CD1c-positive myeloid dendritic cell (primary cell): ENCODE results near the gene CHCHD3.

Experiments
- DNase-seq: peaks from one replicate; pipeline ENCODE4 v3.0.0-alpha.2; 2016; ENCODE audit errors: extremely low spot score

Gene CHCHD3

DNA sequence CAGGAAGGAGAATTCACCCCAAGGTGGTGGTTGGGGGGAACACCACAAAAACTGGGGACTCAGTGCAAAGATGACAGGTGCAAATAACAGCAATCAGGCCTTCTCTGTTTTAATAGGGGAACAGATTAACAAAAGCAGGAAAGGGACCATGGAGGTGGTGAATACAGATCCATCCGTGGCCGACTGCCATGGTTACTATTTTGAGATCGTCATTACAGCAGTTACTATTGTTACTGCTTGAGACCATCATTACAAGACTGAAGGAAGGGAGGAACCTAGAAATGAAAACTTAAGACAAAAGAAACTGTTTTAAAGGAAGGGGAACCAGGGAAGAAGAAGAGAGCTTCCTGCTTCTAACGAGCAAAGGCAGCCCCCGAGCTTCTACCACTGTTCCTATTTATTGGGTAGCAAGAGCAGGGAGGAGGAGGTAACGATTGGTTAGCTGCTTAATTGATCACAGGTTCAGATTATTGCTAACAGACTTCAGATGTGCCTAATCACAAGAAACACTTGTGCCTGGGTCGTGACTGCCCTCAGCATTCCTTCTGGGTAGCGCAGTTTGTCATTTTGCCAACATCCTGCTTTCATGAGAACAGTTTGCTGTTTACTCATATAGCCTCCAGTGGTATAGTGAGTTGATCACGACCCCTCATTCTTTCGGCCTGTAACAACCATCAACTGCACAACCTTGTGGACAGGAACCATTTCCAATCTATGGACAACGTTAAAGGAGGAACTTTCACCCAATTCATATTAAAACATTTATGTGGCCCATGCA, 216.3 kb downstream of the CHCHD3 start:
- no peak for DNase-seq

DNA sequence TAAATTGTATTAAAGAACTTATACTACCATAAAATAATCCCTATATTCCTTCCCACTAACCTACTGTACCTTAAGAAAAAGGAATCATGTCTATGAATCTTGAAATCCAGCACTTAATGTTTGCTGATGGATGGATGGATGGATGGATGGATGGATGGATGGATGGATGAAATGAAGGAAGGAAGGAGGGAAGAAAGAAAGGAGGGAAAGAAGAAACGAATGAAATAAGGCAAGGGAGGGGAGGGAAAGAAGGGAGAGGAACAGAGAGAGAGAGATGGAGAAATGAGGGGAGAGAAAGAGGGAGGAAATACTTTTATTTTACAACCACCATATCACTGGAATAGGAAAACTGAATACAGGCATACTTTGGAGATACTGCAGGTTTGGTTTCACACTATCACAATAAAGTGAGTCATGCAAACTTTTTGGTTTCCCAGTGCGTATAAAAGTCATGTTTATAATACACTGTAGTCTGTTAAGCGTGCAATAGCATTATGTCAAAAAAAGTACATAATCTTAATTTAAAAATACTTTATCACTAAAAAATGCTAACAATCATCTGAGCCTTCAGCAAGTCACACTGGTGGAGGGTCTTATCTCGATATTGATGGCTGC, 219.8 kb downstream of the CHCHD3 start:
- DNase-seq = no peak

DNA sequence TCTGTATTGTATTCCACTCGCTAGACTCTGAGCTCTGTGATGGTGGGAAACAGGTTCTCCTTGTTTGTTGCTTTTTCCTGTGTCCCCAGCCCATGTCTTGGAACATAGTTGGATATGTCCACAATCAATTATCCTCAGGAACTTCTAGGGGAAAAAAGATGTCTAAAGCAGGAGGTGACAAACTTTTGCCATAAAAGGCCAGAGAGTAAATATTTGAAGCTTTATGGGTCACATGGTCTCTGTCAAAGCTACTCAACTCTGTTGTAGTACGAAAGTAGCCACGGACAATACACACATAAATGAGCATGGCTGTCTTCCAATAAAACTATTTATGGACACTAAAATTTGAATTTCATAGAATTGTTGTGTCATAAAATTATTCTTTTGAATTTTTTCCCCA, 220.5 kb downstream of the CHCHD3 start:
- DNase-seq = no peak

DNA sequence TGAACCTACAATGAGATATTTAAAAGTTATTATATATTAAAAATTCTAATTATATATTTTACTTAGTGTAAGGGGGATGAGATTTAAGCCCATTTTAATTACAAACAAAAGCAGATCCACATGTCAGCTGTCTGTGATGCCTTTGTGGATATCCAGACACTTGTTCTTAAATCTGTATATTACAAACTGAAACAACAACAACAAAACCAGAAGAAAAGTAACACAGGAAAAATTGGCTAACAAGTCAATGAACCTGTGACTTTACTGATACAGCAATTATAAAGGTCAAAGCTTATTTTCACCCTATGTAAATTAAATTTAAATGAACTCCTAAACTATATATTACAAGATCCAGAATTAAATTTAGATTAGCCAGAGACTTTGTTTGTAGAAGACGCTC, 222.7 kb downstream of the CHCHD3 start:
- DNase-seq = no peak

DNA sequence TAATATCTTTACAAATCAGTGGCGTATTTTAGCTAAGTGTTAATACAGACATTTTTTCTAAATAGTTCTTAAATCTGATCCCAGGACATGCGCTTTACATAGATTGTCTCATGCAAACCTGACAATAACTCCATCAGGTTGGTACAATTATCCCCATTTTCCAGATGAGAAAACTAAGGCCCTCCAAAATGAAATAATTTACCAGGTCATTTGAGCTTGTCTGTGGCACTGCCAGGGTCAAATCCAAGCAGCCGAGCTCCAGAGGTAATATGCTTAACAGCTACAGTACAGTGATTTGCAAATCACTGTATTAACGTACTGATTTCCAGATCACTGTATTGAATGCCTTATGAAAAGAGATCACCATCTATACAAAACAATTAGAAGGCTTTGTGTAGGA, 223.1 kb downstream of the CHCHD3 start:
- DNase-seq = no peak

DNA sequence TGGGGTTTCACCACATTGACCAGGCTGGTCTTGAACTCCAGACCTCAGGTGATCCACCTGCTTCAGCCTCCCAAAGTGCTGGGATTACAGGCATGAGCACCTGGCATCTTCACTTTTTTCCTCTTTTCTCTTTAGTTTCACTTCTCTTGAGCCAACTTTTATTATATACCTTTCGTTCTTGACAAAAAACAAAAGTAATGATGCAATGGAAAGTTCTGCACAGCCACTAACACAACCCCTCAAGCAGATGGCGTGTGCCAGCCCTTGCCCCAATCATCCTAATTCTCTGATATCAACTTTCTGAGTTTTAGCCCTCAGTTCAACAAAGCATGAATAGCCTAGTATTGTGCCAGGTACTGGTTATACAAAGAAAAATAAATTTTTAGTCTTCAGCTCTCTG, 223.6 kb downstream of the CHCHD3 start:
- no peak for DNase-seq

DNA sequence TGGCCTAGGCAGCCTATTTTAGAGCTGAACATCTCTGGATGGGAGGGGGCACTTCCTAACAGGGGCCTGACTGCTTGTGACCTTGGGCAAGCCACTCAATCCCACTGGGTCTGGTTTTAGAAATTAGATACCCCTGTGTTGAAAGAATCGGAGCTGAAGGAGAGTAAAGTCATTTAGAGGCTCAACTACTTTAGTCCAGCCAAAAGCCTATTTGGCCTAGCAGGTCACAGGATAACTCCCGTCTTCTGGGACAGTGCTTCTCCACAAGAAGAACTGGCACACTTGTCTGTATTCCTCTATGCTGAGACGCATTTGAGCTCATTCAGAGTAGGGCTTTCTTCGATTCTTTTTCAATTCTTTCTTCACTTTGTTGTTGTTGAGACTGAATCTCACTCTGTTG, 224.2 kb downstream of the CHCHD3 start:
- DNase-seq = no peak

DNA sequence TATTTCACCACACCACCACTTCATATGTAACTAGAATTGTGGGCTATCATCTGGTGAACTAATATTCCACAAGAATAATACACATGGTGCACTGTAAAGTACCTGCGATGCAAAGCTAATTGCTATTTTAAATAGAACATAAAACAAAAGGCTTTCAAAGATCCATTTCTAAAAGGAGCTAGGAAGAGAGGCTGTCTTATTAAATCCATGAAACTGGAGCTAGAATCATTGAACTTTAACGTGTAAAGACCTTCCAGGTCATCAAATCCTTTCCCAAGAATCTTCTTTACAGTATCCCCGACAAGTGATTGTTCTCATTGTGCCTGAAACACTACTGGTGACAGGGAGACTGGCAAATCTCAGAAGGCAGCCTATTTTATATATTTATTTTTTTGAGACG, 224.9 kb downstream of the CHCHD3 start:
- DNase-seq = no peak

DNA sequence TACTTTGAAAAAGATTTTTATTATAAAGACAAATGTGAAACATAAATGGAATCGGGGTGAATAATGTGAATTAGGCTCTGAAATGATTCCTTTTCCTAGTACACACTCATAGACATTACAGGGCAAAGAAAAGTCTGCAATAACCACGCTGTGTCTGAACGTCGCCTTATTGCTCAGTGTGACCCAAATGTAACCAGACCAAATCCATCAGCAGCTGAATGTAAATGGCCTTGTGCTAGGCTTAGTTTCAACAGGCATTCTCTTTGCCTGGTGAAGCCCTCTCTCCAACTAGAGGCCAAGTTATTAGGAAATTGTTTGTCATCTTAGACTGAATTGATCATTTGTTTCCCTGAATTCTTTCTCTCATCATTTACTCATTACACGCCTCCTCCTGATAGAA, 225.5 kb downstream of the CHCHD3 start:
- no peak for DNase-seq

DNA sequence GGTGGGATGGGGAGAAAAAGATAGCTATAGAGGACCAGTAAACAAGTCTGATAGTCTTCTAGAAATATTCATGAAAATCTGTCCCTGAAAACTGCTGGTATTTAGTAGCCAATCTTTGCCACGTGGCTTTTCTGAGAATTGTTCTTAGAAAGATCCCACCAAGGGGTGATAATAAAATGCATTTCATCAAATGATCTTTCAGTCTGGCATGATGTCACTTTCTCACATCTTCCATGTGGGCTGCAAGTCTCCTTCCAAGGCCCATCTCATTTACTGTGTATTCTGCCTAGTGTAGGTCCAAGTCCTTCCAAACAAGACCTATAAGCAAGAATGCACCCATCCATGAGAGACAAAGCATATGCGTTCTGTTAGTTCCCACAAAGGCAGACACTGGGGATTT, 226.0 kb downstream of the CHCHD3 start:
- DNase-seq = no peak

DNA sequence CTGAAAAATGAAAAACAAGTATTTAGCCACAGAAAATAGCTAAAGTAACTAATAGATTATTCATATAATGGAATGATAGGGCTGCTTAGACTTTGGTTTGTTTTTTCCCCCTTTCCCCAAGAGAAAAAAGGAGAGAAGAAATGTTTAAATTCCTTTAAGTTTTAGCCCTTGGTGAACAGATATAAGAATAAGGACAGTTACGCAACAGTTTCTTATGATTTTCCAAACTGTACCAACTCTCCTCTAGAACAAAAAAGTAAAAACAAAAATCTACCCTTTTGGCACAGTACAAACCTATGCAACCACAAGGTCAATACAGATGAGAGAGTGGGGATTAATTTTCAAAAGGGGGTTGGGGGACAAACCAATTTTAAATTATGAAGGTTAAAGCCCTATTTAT, 227.7 kb downstream of the CHCHD3 start:
- DNase-seq = no peak

DNA sequence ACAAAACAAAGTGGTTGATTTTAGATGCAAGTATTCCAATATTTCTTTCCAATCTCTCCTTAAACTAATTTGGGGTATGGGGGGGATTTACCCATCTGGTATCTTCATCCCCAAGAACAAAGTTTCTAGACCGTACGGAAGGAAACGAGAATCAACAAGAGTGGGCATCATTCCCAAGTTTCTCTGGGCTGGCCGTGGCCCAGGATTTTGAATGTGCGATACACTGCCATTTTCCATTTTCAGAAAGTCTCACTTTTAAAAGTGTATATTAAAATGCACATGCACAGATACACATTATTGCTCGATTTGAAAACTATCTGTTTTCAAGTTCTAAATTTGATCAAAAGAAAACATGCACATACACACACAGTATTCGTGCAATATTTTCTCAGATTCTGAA, 234.5 kb downstream of the CHCHD3 start:
- no peak for DNase-seq

DNA sequence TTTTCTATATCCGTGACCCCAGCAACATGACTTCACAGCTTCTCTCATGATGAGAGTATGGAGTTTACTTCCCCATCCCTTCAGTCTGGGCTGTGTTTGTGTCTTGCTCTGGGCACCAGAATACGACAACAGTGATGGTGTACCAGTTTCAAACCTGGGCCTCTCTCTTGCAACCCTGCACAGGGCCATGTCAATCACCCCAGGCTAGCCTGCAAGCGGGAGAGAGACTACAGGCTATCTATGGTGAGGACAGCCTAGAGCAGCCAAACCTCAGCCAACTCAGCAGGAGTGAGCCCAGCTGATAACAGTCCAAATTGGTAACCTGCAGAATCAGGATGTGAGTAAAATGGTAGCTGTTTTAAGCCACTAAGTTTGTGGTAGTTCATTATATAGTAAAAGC, 235.8 kb downstream of the CHCHD3 start:
- DNase-seq = no peak

DNA sequence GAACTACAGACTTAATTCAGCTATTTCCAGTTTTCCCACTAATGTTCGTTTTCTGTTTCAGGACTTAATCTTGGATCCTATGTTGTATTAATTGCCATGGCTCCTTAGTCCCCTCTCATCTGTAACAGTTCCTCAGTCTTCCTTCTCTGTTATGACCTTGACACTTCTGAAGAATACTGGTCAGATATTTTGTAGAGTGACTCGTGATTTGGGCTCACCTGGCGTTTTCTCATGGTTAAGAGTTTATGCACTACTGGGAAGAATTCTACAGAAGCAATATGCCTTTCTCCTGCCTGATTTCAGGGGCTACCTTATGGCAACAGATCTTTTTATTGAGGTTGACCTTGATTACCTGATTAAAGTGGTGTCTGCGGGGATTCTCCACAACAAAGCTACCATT, 239.4 kb downstream of the CHCHD3 start:
- DNase-seq = no peak

DNA sequence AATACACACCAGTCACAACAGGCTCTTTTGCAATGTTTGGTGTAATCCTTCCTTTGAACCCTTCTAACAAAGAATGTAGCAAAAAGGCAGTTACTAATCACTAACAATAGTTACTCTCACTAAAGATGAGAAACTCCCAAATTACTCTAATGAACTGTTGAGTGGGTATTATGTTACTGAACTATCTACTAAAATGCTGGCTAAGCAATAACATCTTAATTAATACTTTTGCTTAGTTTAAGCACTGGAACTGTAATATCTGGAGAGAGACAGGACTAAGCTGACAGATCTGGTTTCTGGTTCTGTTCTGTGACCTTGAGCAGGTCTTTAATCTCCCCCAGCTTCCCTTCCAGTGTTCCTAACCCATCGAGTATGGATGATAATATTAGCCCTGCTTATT, 241.7 kb downstream of the CHCHD3 start:
- no peak for DNase-seq

DNA sequence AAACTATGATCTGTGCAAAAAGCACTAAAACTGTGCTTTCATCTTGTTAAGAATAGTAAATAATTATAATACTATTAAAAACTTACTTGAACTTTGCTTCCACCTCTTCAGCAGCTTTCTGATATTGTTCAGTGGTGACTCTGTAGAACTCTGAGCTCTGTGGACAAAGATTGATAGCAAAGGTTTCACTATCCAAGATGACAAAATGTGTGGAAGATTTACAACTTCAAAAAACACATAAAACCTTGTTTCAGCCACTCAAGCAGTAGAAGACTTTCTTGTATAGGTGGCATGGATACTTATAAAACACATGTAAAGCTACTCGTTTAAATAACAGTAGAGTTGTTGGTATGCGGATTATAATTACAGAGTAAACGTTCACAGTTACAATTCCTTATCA, 243.6 kb downstream of the CHCHD3 start:
- no peak for DNase-seq

DNA sequence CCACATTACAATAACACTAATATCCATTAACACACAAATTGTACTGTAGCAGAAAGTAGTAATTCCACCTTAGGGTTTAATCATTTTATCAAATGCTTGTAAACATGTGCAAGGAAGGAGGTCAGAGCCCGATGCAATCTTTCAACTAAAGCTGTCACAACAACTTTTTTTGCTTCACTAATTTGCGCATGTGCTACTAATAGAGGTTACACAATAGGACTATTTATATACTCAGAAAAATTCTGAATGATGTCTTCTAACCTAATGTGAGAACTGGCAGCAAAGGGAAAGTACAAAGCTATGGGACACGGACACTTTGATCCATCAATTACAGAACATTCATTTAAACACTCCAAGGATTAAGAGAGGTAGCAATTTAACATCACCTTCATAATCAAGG, 244.4 kb downstream of the CHCHD3 start:
- DNase-seq = no peak

DNA sequence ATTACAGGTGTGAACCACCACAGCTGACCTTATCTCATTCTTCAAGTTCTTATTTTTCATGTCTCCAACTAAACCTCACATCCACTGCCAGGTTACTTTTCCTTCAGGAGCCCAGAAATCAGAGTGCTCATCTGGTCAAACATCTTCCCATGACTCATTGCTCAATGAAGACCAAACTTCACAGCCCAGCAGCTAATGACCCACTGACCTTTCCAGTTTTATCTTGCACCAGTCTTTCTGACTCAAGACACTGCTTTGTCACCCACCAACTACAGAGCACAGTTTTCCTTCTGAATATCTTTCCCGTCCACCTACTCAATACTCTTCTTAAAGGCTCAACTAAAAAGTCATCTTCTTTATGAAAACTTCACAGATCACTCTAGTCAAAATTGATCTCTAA, 245.1 kb downstream of the CHCHD3 start:
- no peak for DNase-seq

DNA sequence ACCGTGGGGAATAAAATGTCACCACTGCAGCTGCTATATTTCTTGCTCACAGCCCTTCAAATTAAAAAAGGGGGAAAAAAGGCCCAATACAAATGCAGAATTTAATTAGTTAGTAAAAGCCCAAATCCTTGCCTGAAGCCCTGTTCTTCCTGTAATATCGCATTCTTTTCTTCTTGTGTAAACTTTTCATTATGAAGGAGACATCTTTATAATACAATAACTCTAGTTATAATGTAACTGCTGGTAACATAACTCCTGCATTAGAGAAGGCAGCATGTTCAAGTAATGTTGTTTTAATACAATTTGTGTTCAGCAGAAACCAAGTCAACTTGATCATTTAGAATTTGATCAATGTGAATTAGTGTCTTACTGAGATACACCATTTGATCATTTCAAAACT, 250.9 kb downstream of the CHCHD3 start:
- DNase-seq = no peak

DNA sequence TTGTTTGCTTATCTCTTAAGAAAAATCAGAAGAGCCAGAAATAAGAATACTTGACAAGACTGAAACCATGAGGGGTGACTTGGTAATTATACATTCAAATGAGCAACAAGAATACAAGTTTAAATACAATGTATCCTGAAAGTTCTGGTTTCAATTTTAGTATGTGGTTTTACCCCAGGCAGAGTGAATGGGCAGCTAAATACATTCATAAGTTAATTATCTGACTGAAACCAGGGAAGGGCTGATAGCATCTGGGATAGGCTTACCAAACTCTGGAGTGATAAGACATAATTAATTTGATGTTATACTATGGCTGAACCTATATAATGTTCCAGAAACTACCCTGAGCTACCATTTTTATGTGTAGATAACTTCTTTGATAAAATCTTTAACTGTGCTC, 253.4 kb downstream of the CHCHD3 start:
- DNase-seq = no peak

DNA sequence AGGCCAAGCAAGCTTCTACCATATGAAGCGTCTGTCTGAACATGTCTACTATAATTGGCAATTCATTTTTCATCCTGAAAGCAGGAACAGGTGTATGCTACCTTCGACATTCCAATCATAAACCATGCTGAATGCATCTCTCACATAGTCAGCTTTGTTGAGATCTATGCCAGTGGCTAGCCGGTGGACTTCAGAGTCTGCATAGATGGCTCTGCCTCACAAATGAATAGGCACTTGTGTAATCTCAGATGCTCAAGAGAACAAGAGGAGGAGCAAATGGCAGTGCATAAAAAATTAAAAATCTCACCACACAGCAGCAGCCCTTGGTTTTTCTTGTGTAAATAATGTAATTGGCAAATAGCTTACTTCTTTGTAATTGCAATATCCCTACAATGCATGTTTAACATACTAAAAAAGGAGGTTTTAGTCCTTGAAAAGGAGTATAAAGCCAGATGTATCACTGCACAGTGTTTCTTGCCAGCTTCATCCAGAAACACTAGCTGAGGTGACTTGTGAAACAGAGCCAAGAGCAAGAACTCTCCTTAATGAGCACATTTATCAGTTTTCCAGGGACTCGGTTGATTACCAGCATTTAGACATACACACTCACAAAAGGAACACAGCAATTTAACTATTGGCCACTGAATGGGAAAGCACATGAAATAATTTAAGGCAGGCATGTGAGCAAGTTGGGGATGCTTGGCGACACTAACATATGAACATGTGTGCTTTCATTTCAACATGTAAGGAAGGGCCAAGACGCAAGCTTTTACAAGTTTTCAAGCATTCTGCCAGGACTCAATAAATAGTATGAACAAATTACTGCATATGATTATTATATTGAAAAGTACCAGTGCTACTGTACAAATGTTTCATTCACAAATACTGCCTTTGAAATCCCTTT, 255.7 kb downstream of the CHCHD3 start:
- no peak for DNase-seq

DNA sequence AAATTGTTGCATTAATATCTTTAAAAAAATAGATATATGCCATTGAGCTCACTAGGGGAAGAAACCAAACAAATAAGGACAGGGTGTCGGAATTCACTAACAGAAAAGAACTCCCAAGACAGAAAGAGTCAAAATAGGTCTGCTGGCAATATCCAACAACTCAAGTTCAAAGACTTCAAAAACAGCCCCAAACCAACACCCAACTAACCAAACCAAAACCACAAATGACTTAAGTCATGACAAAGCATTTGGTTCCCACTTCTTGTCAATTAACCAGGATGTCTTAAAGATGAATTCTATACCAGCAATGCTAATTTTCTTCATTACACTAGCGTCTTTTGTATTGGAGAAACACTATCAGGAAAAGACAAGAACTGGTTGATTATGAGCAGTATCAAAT, 256.7 kb downstream of the CHCHD3 start:
- no peak for DNase-seq

DNA sequence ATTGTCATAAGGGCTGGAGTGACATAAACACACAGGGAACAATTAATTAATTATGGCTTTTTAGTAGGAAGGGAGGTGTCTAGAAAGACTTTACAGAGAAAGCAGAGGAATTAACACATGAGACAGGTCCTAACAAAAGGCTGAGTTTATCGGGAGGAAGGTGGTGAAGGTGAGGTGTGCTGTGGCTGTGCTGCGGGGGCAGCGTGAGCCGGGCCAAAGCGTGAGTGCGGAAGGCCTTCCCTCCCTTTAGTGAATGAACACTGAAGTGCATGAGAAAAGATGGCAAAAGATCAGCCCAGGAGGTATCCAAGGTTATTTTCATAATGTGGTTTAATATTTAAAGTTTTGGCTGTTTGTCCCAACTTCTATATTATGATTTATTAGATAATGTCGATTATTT, 262.2 kb downstream of the CHCHD3 start:
- no peak for DNase-seq
